K562 (cell line): Measurements from ENCODE around the gene SCUBE1. TPM values are rescaled to one million over a fixed set of nuclear protein-coding genes. Genes with fewer than 3 reads are reported as not detected.

ENCODE experiments used
- DMBX1 ChIP-seq: fragments of 250-450 bp; sonication (Bioruptor Pico); IDR thresholded peaks from 2 replicates; pipeline ENCODE4 v1.8.0; 2022; ENCODE audit warnings: inconsistent platforms, mild to moderate bottlenecking, moderate library complexity, borderline replicate concordance
- HNRNPK ChIP-seq: fragments of 200-400 bp; formaldehyde crosslinking; IDR thresholded peaks from one replicate; pipeline ENCODE4 v1.6.1; 2018; ENCODE audit warnings: mild to moderate bottlenecking, low read depth, low read length; ENCODE audit not compliant: poor library complexity, severe bottlenecking
- KDM4B ChIP-seq, 2 experiments: fragments of 450-650 bp in 1 of 2; sonication (generic) in 1 of 2; IDR thresholded peaks; 2 replicates each; pipeline ENCODE4 v1.6.1; 2016 to 2017; ENCODE audit warnings: borderline replicate concordance in 2 of 2, antibody characterized with exemption in 1 of 2, low read depth in 1 of 2, mild to moderate bottlenecking in 1 of 2
- NFIC ChIP-seq: fragments of 450-650 bp; IDR thresholded peaks from 2 replicates; pipeline ENCODE4 v1.6.1; 2017; ENCODE audit warnings: mild to moderate bottlenecking, inconsistent platforms
- POLR2A ChIP-seq: fragments of 450-650 bp; conservative IDR thresholded peaks from 2 replicates; pipeline ENCODE4 v1.6.1; 2016
- ZNF184 ChIP-seq: sonication (generic); formaldehyde crosslinking; IDR thresholded peaks from 2 replicates; pipeline ENCODE4 v1.5.0; 2020; ENCODE audit warnings: missing genetic modification reagents
- ZNF197 ChIP-seq: fragments of 200-800 bp; sonication (Bioruptor generic); IDR thresholded peaks from 2 replicates; pipeline ENCODE4 v1.6.1; 2016; ENCODE audit warnings: low read depth, missing genetic modification characterization, missing compliant biosample characterization
- ZNF253 ChIP-seq: fragments of 250-450 bp; sonication (Bioruptor Pico); conservative IDR thresholded peaks from 2 replicates; pipeline ENCODE4 v1.6.1; 2021; ENCODE audit warnings: mild to moderate bottlenecking
- polyA plus RNA-seq, 8 experiments: library from polyadenylated mRNA; depleted of rRNA in 4 of 8; stranded (reverse) in 5 of 8; unstranded in 3 of 8; fragments of >200 nt; fragmentation: Nextera tagmentation in 2 of 8; fragmentation: Illumina TruSeq in 1 of 8; extraction: Ambion mirVana in 2 of 8; extraction: Trizol in 1 of 8; gene quantifications; 2 replicates each; pipeline versions ENCODE4 v1.2.1 to v1.2.3, GENCODE V29; 2011 to 2014; ENCODE audit warnings: inconsistent platforms in 1 of 8, missing spikeins in 1 of 8
- total RNA-seq, 7 experiments: library from RNA; depleted of rRNA in 6 of 7; stranded (reverse); fragments of >200 nt in 6 of 7; fragmentation: Illumina TruSeq in 2 of 7; extraction: Trizol in 2 of 7; gene quantifications; 2 replicates each; pipeline versions ENCODE4 v1.2.1 to v1.2.3, GENCODE V29; 2011 to 2021; ENCODE audit warnings: low replicate concordance in 1 of 7
- TF ChIP-seq, protein P1 (sequence below): sonication (generic); formaldehyde crosslinking; IDR thresholded peaks from 2 replicates; pipeline ENCODE4 v1.8.0; 2022; ENCODE audit warnings: missing genetic modification reagents, mild to moderate bottlenecking, borderline replicate concordance
- TF ChIP-seq, protein P2 (sequence below): fragments of 200-800 bp; sonication (Bioruptor generic); IDR thresholded peaks from 2 replicates; pipeline ENCODE4 v1.6.1; 2017; ENCODE audit warnings: missing genetic modification characterization, missing compliant biosample characterization

The SCUBE1 gene
- total and polyA plus RNA-seq, 9 of the 15 experiments (the other 6 are each of a cell fraction or from before 2014, with no cell fraction given): 0.03 to 0.47 (median 0.29) TPM; not detected in 6

DNA sequence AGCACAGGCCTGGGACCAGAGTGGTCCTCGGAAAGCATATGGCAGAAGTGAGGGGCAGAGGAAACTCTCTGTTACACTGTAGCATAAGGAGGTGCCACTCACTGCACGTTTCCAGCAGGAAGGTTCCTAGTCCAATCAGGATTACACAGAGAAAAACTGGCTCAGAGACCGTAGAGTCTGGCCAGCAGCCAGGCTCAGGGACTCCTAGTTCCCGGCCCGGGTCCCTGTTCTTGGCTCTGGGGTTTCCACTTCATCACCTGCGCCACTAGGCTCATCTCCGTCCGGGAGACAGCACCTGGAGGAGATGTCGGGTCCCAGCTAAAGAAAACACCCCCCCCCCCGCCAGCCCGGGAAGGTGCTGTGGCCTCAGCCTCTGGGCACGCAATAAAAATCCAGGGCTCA, 157.3 kb downstream of the SCUBE1 start (continued):
- TF ChIP-seq, protein P1, sequence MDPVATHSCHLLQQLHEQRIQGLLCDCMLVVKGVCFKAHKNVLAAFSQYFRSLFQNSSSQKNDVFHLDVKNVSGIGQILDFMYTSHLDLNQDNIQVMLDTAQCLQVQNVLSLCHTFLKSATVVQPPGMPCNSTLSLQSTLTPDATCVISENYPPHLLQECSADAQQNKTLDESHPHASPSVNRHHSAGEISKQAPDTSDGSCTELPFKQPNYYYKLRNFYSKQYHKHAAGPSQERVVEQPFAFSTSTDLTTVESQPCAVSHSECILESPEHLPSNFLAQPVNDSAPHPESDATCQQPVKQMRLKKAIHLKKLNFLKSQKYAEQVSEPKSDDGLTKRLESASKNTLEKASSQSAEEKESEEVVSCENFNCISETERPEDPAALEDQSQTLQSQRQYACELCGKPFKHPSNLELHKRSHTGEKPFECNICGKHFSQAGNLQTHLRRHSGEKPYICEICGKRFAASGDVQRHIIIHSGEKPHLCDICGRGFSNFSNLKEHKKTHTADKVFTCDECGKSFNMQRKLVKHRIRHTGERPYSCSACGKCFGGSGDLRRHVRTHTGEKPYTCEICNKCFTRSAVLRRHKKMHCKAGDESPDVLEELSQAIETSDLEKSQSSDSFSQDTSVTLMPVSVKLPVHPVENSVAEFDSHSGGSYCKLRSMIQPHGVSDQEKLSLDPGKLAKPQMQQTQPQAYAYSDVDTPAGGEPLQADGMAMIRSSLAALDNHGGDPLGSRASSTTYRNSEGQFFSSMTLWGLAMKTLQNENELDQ (CRISPR knock-in tag): no peak
- TF ChIP-seq ZNF197 (CRISPR knock-in tag) (no peak), KDM4B (IDR thresholded peaks at IDR 0.05; ENCODE audit: borderline replicate concordance in 2 of 2, low read depth in 1 of 2) (no peak), NFIC (peak; percentile 50; the same call in 1 of the 2 replicates), HNRNPK (no peak), ZNF184 (CRISPR knock-in tag) (no peak), ZNF253 (CRISPR knock-in tag) (no peak), DMBX1 (CRISPR knock-in tag) (no peak), POLR2A (0 out of 2 replicates have a peak, but pooled peaks have one; percentile 40)
- TF ChIP-seq, protein P2, sequence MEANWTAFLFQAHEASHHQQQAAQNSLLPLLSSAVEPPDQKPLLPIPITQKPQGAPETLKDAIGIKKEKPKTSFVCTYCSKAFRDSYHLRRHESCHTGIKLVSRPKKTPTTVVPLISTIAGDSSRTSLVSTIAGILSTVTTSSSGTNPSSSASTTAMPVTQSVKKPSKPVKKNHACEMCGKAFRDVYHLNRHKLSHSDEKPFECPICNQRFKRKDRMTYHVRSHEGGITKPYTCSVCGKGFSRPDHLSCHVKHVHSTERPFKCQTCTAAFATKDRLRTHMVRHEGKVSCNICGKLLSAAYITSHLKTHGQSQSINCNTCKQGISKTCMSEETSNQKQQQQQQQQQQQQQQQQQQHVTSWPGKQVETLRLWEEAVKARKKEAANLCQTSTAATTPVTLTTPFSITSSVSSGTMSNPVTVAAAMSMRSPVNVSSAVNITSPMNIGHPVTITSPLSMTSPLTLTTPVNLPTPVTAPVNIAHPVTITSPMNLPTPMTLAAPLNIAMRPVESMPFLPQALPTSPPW: no peak
